ENCODE results near the gene OR13C2.
"Not testable (repeated sequence)": the region's sequence is repeated elsewhere in the genome, so short reads cannot be mapped to it uniquely, and the experiment has no call there.

The OR13C2 gene

GRCh38 chr9:104608336-104608735, 2.9 kb upstream of the OR13C2 start:
- Histone ChIP-seq H3K27me3 (replicated peaks in 2 of 5; ENCODE audit: control insufficient read depth in 4 of 5, insufficient read depth in 5 of 5, low read length in 4 of 5) (no peaks in the 10 kb centered on the region), H3K27ac (ENCODE audit: insufficient read depth in 1 of 2, low read depth in 1 of 2, low read length in 2 of 2, poor library complexity in 1 of 2, severe bottlenecking in 2 of 2) (no peak overlapping the region), H3K36me3 (ENCODE audit: control insufficient read depth in 4 of 4, insufficient read depth in 4 of 4, low read length in 3 of 4) (no peaks in the 10 kb centered on the region), H3K9me3 (ENCODE audit: control extremely low read depth in 1 of 5, control insufficient read depth in 4 of 5, insufficient read depth in 2 of 5, low read depth in 1 of 5, low read length in 4 of 5) (no peaks in the 10 kb centered on the region), H3K4me1 (ENCODE audit: control extremely low read depth in 1 of 4, control insufficient read depth in 4 of 4, insufficient read depth in 4 of 4, low read length in 3 of 4) (no peaks in the 10 kb centered on the region), H3K4me3 (ENCODE audit: control insufficient read depth in 1 of 7, extremely low read depth in 1 of 7, insufficient read depth in 4 of 7, low read depth in 2 of 7, low read length in 6 of 7) (no peak overlapping the region)
- POLR2A ChIA-PET = no interaction called here
- CTCF ChIA-PET = no interaction called here
- WGBS (ENCODE audit: insufficient coverage) = 67% methylated on average over 1 of the region's 1 CpG
- peak; percentile 2 to 13 (median 10) for DNase-seq

GRCh38 chr9:104606152-104606551, 725 bp upstream of the OR13C2 start:
- ChIA-PET CTCF (no interaction called here), POLR2A (no interaction called here)
- no peak for DNase-seq
- no peaks in the 10 kb centered on the region for H3K27me3 ChIP-seq (replicated peaks in 2 of 5; ENCODE audit: control insufficient read depth in 4 of 5, insufficient read depth in 5 of 5, low read length in 4 of 5)
- WGBS (ENCODE audit: insufficient coverage) = 100% methylated on average over 2 of the region's 2 CpGs
- no peaks in the 10 kb centered on the region for H3K36me3 ChIP-seq (ENCODE audit: control insufficient read depth in 4 of 4, insufficient read depth in 4 of 4, low read length in 3 of 4)
- H3K4me3 ChIP-seq (ENCODE audit: control insufficient read depth in 1 of 7, extremely low read depth in 1 of 7, insufficient read depth in 4 of 7, low read depth in 2 of 7, low read length in 6 of 7) = no peak overlapping the region
- H3K27ac ChIP-seq (ENCODE audit: insufficient read depth in 1 of 2, low read depth in 1 of 2, low read length in 2 of 2, poor library complexity in 1 of 2, severe bottlenecking in 2 of 2) = no peak overlapping the region
- H3K4me1 ChIP-seq (ENCODE audit: control extremely low read depth in 1 of 4, control insufficient read depth in 4 of 4, insufficient read depth in 4 of 4, low read length in 3 of 4) = no peaks in the 10 kb centered on the region
- H3K9me3 ChIP-seq (ENCODE audit: control extremely low read depth in 1 of 5, control insufficient read depth in 4 of 5, insufficient read depth in 2 of 5, low read depth in 1 of 5, low read length in 4 of 5) = no peaks in the 10 kb centered on the region

GRCh38 chr9:104604801-104605200, 626 bp downstream of the OR13C2 start:
- Histone ChIP-seq H3K9me3 (ENCODE audit: control extremely low read depth in 1 of 5, control insufficient read depth in 4 of 5, insufficient read depth in 2 of 5, low read depth in 1 of 5, low read length in 4 of 5) (no peaks in the 10 kb centered on the region), H3K4me1 (ENCODE audit: control extremely low read depth in 1 of 4, control insufficient read depth in 4 of 4, insufficient read depth in 4 of 4, low read length in 3 of 4) (no peaks in the 10 kb centered on the region), H3K36me3 (ENCODE audit: control insufficient read depth in 4 of 4, insufficient read depth in 4 of 4, low read length in 3 of 4) (no peaks in the 10 kb centered on the region), H3K27ac (ENCODE audit: insufficient read depth in 1 of 2, low read depth in 1 of 2, low read length in 2 of 2, poor library complexity in 1 of 2, severe bottlenecking in 2 of 2) (no peak overlapping the region), H3K27me3 (replicated peaks in 2 of 5; ENCODE audit: control insufficient read depth in 4 of 5, insufficient read depth in 5 of 5, low read length in 4 of 5) (no peaks in the 10 kb centered on the region), H3K4me3 (ENCODE audit: control insufficient read depth in 1 of 7, extremely low read depth in 1 of 7, insufficient read depth in 4 of 7, low read depth in 2 of 7, low read length in 6 of 7) (no peak overlapping the region)
- ChIA-PET POLR2A (no interaction called here), CTCF (no interaction called here)
- WGBS (ENCODE audit: insufficient coverage) = 85% methylated on average over 3 of the region's 3 CpGs
- DNase-seq = no peak

GRCh38 chr9:104599313-104599712, 6.1 kb downstream of the OR13C2 start, which contains the start of gene OR13C5:
TSS of gene OR13C5 (minus strand) at chr9:104599413. CDS start at chr9:104599413, 0 bp downstream.
- H3K9me3 ChIP-seq (ENCODE audit: control extremely low read depth in 1 of 5, control insufficient read depth in 4 of 5, insufficient read depth in 2 of 5, low read depth in 1 of 5, low read length in 4 of 5); H3K27ac ChIP-seq (ENCODE audit: insufficient read depth in 1 of 2, low read depth in 1 of 2, low read length in 2 of 2, poor library complexity in 1 of 2, severe bottlenecking in 2 of 2); DNase-seq; H3K36me3 ChIP-seq (ENCODE audit: control insufficient read depth in 4 of 4, insufficient read depth in 4 of 4, low read length in 3 of 4); H3K27me3 ChIP-seq (replicated peaks in 2 of 5; ENCODE audit: control insufficient read depth in 4 of 5, insufficient read depth in 5 of 5, low read length in 4 of 5); H3K4me1 ChIP-seq (ENCODE audit: control extremely low read depth in 1 of 4, control insufficient read depth in 4 of 4, insufficient read depth in 4 of 4, low read length in 3 of 4); POLR2A ChIA-PET; CTCF ChIA-PET; H3K4me3 ChIP-seq (ENCODE audit: control insufficient read depth in 1 of 7, extremely low read depth in 1 of 7, insufficient read depth in 4 of 7, low read depth in 2 of 7, low read length in 6 of 7): not testable (repeated sequence)

- 45% methylated on average over 1 of the region's 3 CpGs for WGBS (ENCODE audit: insufficient coverage)
- CTCF ChIA-PET = interaction anchor here (0.6 kb wide), 1 partner anchor 17 kb away, joined by 4 read pairs; no protein-coding TSS in a partner anchor
- H3K36me3 ChIP-seq (ENCODE audit: control insufficient read depth in 4 of 4, insufficient read depth in 4 of 4, low read length in 3 of 4); H3K9me3 ChIP-seq (ENCODE audit: control extremely low read depth in 1 of 5, control insufficient read depth in 4 of 5, insufficient read depth in 2 of 5, low read depth in 1 of 5, low read length in 4 of 5); H3K27me3 ChIP-seq (replicated peaks in 2 of 5; ENCODE audit: control insufficient read depth in 4 of 5, insufficient read depth in 5 of 5, low read length in 4 of 5); POLR2A ChIA-PET; DNase-seq; H3K4me3 ChIP-seq (ENCODE audit: control insufficient read depth in 1 of 7, extremely low read depth in 1 of 7, insufficient read depth in 4 of 7, low read depth in 2 of 7, low read length in 6 of 7); H3K4me1 ChIP-seq (ENCODE audit: control extremely low read depth in 1 of 4, control insufficient read depth in 4 of 4, insufficient read depth in 4 of 4, low read length in 3 of 4); H3K27ac ChIP-seq (ENCODE audit: insufficient read depth in 1 of 2, low read depth in 1 of 2, low read length in 2 of 2, poor library complexity in 1 of 2, severe bottlenecking in 2 of 2): not testable (repeated sequence)
These were observed 6.7 kb downstream of the OR13C2 start for GRCh38 chr9:104598749-104599148.

- WGBS (ENCODE audit: insufficient coverage) = no CpG with 5 or more reads among the region's 1 CpG
- POLR2A ChIA-PET = no interaction called here
- no peaks in the 10 kb centered on the region for H3K27me3 ChIP-seq (replicated peaks in 2 of 5; ENCODE audit: control insufficient read depth in 4 of 5, insufficient read depth in 5 of 5, low read length in 4 of 5)
These were observed 15.8 kb downstream of the OR13C2 start for GRCh38 chr9:104589626-104590025.

GRCh38 chr9:104586496-104587180, 18.8 kb downstream of the OR13C2 start:
- ChIA-PET CTCF (no interaction called here), POLR2A (no interaction called here)
- Histone ChIP-seq H3K27me3 (replicated peaks in 2 of 5; ENCODE audit: control insufficient read depth in 4 of 5, insufficient read depth in 5 of 5, low read length in 4 of 5) (no peaks in the 10 kb centered on the region), H3K4me1 (ENCODE audit: control extremely low read depth in 1 of 4, control insufficient read depth in 4 of 4, insufficient read depth in 4 of 4, low read length in 3 of 4) (no peaks in the 10 kb centered on the region), H3K27ac (ENCODE audit: insufficient read depth in 1 of 2, low read depth in 1 of 2, low read length in 2 of 2, poor library complexity in 1 of 2, severe bottlenecking in 2 of 2) (no peak overlapping the region), H3K36me3 (ENCODE audit: control insufficient read depth in 4 of 4, insufficient read depth in 4 of 4, low read length in 3 of 4) (no peaks in the 10 kb centered on the region), H3K4me3 (ENCODE audit: control insufficient read depth in 1 of 7, extremely low read depth in 1 of 7, insufficient read depth in 4 of 7, low read depth in 2 of 7, low read length in 6 of 7) (no peak overlapping the region), H3K9me3 (ENCODE audit: control extremely low read depth in 1 of 5, control insufficient read depth in 4 of 5, insufficient read depth in 2 of 5, low read depth in 1 of 5, low read length in 4 of 5) (no peaks in the 10 kb centered on the region)
- no peak for DNase-seq
- WGBS (ENCODE audit: insufficient coverage) = 100% methylated on average over 1 of the region's 1 CpG

More at GRCh38 chr9:104589626-104590025, 15.8 kb downstream of the OR13C2 start:
- no peaks in the 10 kb centered on the region for H3K9me3 ChIP-seq (ENCODE audit: control extremely low read depth in 1 of 5, control insufficient read depth in 4 of 5, insufficient read depth in 2 of 5, low read depth in 1 of 5, low read length in 4 of 5)
- no peak overlapping the region for H3K4me3 ChIP-seq (ENCODE audit: control insufficient read depth in 1 of 7, extremely low read depth in 1 of 7, insufficient read depth in 4 of 7, low read depth in 2 of 7, low read length in 6 of 7)
- H3K36me3 ChIP-seq (ENCODE audit: control insufficient read depth in 4 of 4, insufficient read depth in 4 of 4, low read length in 3 of 4) = no peaks in the 10 kb centered on the region
- no peak overlapping the region for H3K27ac ChIP-seq (ENCODE audit: insufficient read depth in 1 of 2, low read depth in 1 of 2, low read length in 2 of 2, poor library complexity in 1 of 2, severe bottlenecking in 2 of 2)
- DNase-seq = no peak
- H3K4me1 ChIP-seq (ENCODE audit: control extremely low read depth in 1 of 4, control insufficient read depth in 4 of 4, insufficient read depth in 4 of 4, low read length in 3 of 4) = no peaks in the 10 kb centered on the region
- CTCF ChIA-PET = no interaction called here
